Measurements from ENCODE around the gene SLX1A. TPM values are rescaled to one million over a fixed set of nuclear protein-coding genes. Genes with fewer than 3 reads are reported as not detected.

SLX1A gene
- total and polyA plus RNA-seq, 2 of the 4 experiments (the other 2 are of a cell fraction), result 8.4 to 35.1 TPM

- no peak overlapping the region for H4K91ac ChIP-seq (ENCODE audit: insufficient read depth, low read depth, low read length)
- BruUV-seq (replicated peaks), result no TSS peak
- peaks cover 10% of the 10 kb centered on the region for H3K9me3 ChIP-seq (ENCODE audit: control insufficient read depth, insufficient read depth, low read length)
- dilution Hi-C loops (cut with HindIII; ENCODE audit: low sequenced_read_pairs, unreplicated experiment), result no loop called here
- H3K56ac ChIP-seq (ENCODE audit: extremely low read depth, insufficient read depth, low read length), result no peak overlapping the region
- no peak overlapping the region for H3K14ac ChIP-seq (replicated peaks; ENCODE audit: low read depth, low read length)
- no peak overlapping the region for H2BK15ac ChIP-seq (ENCODE audit: low read depth, low read length)
- ChIA-PET CTCF (no interaction called here), POLR2A (ENCODE audit: unreplicated experiment) (no interaction called here)
- H2AFZ ChIP-seq (replicated peaks; ENCODE audit: low read length, poor library complexity), result no peak overlapping the region
- no peaks in the 10 kb centered on the region for H3K4me1 ChIP-seq (ENCODE audit: control insufficient read depth, insufficient read depth, low read length)
- H3K36me3 ChIP-seq (ENCODE audit: control insufficient read depth, insufficient read depth, low read length), result no peaks in the 10 kb centered on the region
- H3K4me2 ChIP-seq (ENCODE audit: low read depth, low read length), result no peak overlapping the region
- no peak overlapping the region for H2AK5ac ChIP-seq (ENCODE audit: low read depth, low read length)
- no peak for TF ChIP-seq CHD1 (IDR thresholded peaks at IDR 0.05; ENCODE audit: low read depth, low read length)
- TF ChIP-seq BHLHE40 (IDR thresholded peaks at IDR 0.05; ENCODE audit: low read depth, low read length), result no peak
- H3K27ac ChIP-seq (ENCODE audit: insufficient read depth, low read length), result no peak overlapping the region
- no peaks in the 10 kb centered on the region; the same call in none of the 2 replicates for H3K27me3 ChIP-seq (ENCODE audit: control insufficient read depth, insufficient read depth, low read length)
- no peak overlapping the region for H2BK5ac ChIP-seq (ENCODE audit: low read depth, low read length, poor library complexity, severe bottlenecking)
- in situ Hi-C loops (cut with MboI; ENCODE audit: low sequenced_read_pairs), result no loop called here
- intact Hi-C loops (cut with micrococcal nuclease), result no loop called here
- H3K4ac ChIP-seq (ENCODE audit: low read depth, low read length), result no peak overlapping the region
- no peak overlapping the region for H3K4me3 ChIP-seq (ENCODE audit: insufficient read depth, low read depth, low read length)
- H4K8ac ChIP-seq (ENCODE audit: low read depth in 2 of 2, low read length in 2 of 2), result no peak overlapping the region
- H3K23ac ChIP-seq (ENCODE audit: low read depth, low read length), result no peak overlapping the region
- no peak overlapping the region for H3K9ac ChIP-seq (ENCODE audit: low read depth, low read length)
- H4K5ac ChIP-seq (ENCODE audit: low read depth, low read length), result no peak overlapping the region
- H2AK9ac ChIP-seq (replicated peaks; ENCODE audit: low read depth, low read length, poor library complexity), result no peak overlapping the region
- ATAC-seq (ENCODE audit: low read depth) (no peak), DNase-seq (no peak)
- H3K9me1 ChIP-seq (ENCODE audit: insufficient read depth, low read length), result no peaks in the 10 kb centered on the region
- no peak overlapping the region for H2BK120ac ChIP-seq (ENCODE audit: low read depth, low read length)
- no peak overlapping the region for H2BK20ac ChIP-seq (ENCODE audit: low read depth, low read length)
- H3K79me1 ChIP-seq (ENCODE audit: low read depth in 1 of 2, low read length in 2 of 2), result no peaks in the 10 kb centered on the region
- WGBS, 2 experiments (ENCODE audit: extremely low coverage in 2 of 2, insufficient read length in 1 of 2), result no CpG with 5 or more reads among the region's 5 CpGs
- no peaks in the 10 kb centered on the region for H4K20me1 ChIP-seq (ENCODE audit: insufficient read depth, low read length)
- no peak overlapping the region for H3K18ac ChIP-seq (ENCODE audit: low read depth, low read length)
Observed at GRCh38 chr16:30149250-30149930, 44.3 kb upstream of the SLX1A start.
